ENCODE measurements around the gene NBAS.

DNA sequence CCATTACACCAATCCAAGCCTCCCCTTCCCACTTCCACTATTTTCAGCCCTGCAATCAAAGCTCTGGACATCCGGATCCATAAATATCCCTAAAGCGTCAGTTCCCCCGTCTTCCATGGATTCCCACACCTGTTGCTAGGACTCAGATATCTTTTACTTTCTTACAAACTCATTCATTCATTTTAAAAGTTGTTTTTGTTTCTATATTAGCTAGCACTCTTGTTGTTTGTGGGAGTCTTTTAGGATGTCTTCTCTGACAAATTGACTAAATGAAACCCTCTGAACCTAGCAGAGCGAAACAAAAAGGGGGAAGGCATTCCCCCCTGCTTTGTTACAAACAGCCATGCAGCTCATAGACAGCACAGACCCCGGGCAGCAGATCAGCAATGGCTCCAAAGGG is 9.0 kb upstream of the NBAS start:
- TF ChIP-seq FOXP2 (optimal IDR thresholded peaks at IDR 0.05; ENCODE audit: control extremely low read depth, extremely low read length, insufficient read depth) (no peak), POLR2AphosphoS5 (IDR thresholded peaks at IDR 0.05; ENCODE audit: borderline replicate concordance, low read depth, low read length) (no peak), EZH2 (IDR thresholded peaks at IDR 0.05) (no peak)

Data from SK-N-MC (cell line).